GM23338 (cell line): Measurements from ENCODE around the gene SEMA5A. TPM values are rescaled to one million over a fixed set of nuclear protein-coding genes. Genes with fewer than 3 reads are reported as not detected.

ENCODE experiments used
- ATAC-seq: fragments of 200-7000 bp; cut with Tn5 transposase; 3 replicates; pipeline ENCODE4 v1.9.1; 2020
- DNase-seq: peaks from one replicate; pipeline ENCODE4 v3.0.0-alpha.2; 2015; ENCODE audit warnings: low spot score
- H2AFZ ChIP-seq: fragments of 200-600 bp; sonication (generic); 2 replicates; pipeline ENCODE4 v1.8.0; 2016; ENCODE audit warnings: antibody characterized with exemption, mild to moderate bottlenecking, moderate library complexity
- H3F3A ChIP-seq: fragments of 200-600 bp; sonication (generic); replicated peaks from 2 replicates; pipeline ENCODE4 v1.8.0; 2017; ENCODE audit warnings: antibody characterized with exemption, mixed run types, low read depth
- H3K27ac ChIP-seq: fragments of 200-600 bp; sonication (generic); 2 replicates; pipeline ENCODE4 v1.6.1; 2016; ENCODE audit warnings: low read depth
- H3K27me3 ChIP-seq: fragments of 200-600 bp; sonication (generic); 2 replicates; pipeline ENCODE4 v1.8.0; 2016; ENCODE audit warnings: mild to moderate bottlenecking, mixed run types, moderate library complexity; ENCODE audit not compliant: insufficient read depth
- H3K36me3 ChIP-seq: fragments of 200-600 bp; sonication (generic); 2 replicates; pipeline ENCODE4 v1.8.0; 2016; ENCODE audit warnings: mild to moderate bottlenecking; ENCODE audit not compliant: insufficient read depth
- H3K4me1 ChIP-seq: fragments of 200-600 bp; sonication (generic); 2 replicates; pipeline ENCODE4 v1.8.0; 2016; ENCODE audit warnings: mild to moderate bottlenecking, moderate library complexity; ENCODE audit not compliant: insufficient read depth
- H3K4me2 ChIP-seq: fragments of 200-600 bp; sonication (generic); 2 replicates; pipeline ENCODE4 v1.7.1; 2017; ENCODE audit warnings: mixed run types
- H3K4me3 ChIP-seq: fragments of 200-600 bp; sonication (generic); 2 replicates; pipeline ENCODE4 v1.6.1; 2016; ENCODE audit warnings: mixed run types
- H3K79me2 ChIP-seq: fragments of 200-600 bp; sonication (generic); replicated peaks from 2 replicates; pipeline ENCODE4 v1.8.0; 2017; ENCODE audit warnings: mild to moderate bottlenecking; ENCODE audit not compliant: insufficient read depth
- H3K9me2 ChIP-seq: fragments of 200-600 bp; sonication (generic); 2 replicates; pipeline ENCODE4 v1.8.0; 2017; ENCODE audit not compliant: insufficient read depth
- H4K20me1 ChIP-seq: fragments of 200-600 bp; sonication (generic); replicated peaks from 2 replicates; pipeline ENCODE4 v1.8.0; 2017; ENCODE audit warnings: mild to moderate bottlenecking; ENCODE audit not compliant: insufficient read depth
- H3K27ac Mint-ChIP-seq: 2 replicates; pipeline ENCODE4 v1.8.0; 2020; ENCODE audit warnings: inconsistent platforms, mild to moderate bottlenecking, moderate library complexity, mixed read lengths
- H3K27me3 Mint-ChIP-seq: 3 replicates; pipeline ENCODE4 v1.8.0; 2022; ENCODE audit warnings: low read depth, mild to moderate bottlenecking, moderate library complexity, mixed read lengths, inconsistent platforms; ENCODE audit not compliant: insufficient read depth, poor library complexity
- H3K36me3 Mint-ChIP-seq: 3 replicates; pipeline ENCODE4 v1.8.0; 2021; ENCODE audit warnings: low read depth, mild to moderate bottlenecking, inconsistent platforms, moderate library complexity, mixed read lengths
- H3K4me1 Mint-ChIP-seq: 3 replicates; pipeline ENCODE4 v1.8.0; 2020; ENCODE audit warnings: mild to moderate bottlenecking, inconsistent platforms, mixed read lengths
- H3K4me3 Mint-ChIP-seq: 3 replicates; pipeline ENCODE4 v1.8.0; 2021; ENCODE audit warnings: moderate library complexity, mild to moderate bottlenecking, inconsistent platforms, mixed read lengths
- H3K9me3 Mint-ChIP-seq: 3 replicates; pipeline ENCODE4 v1.8.0; 2020; ENCODE audit warnings: moderate library complexity, mild to moderate bottlenecking, inconsistent platforms, mixed read lengths
- CREB1 ChIP-seq: fragments of 250-450 bp; sonication (Bioruptor Pico); IDR thresholded peaks from 2 replicates; pipeline ENCODE4 v1.5.0; 2020; ENCODE audit warnings: low read depth, mild to moderate bottlenecking, moderate library complexity
- EZH2 ChIP-seq: fragments of 200-600 bp; sonication (generic); IDR thresholded peaks from one replicate; pipeline ENCODE4 v1.8.0; 2017; ENCODE audit warnings: antibody characterized with exemption, mild to moderate bottlenecking, low read depth; ENCODE audit not compliant: unreplicated experiment
- EZH2phosphoT487 ChIP-seq: fragments of 200-600 bp; sonication (generic); IDR thresholded peaks from one replicate; pipeline ENCODE4 v1.8.1; 2018; ENCODE audit warnings: antibody characterized with exemption; ENCODE audit not compliant: unreplicated experiment
- NANOG ChIP-seq: IDR thresholded peaks from 2 replicates; pipeline ENCODE4 v1.6.1; 2016; ENCODE audit warnings: antibody characterized with exemption, borderline replicate concordance
- POLR2AphosphoS5 ChIP-seq: IDR thresholded peaks from 2 replicates; pipeline ENCODE4 v1.6.1; 2016; ENCODE audit warnings: antibody characterized with exemption, low read depth
- STAT1 ChIP-seq: IDR thresholded peaks from one replicate; pipeline ENCODE4 v1.6.1; 2016; ENCODE audit warnings: antibody characterized with exemption; ENCODE audit not compliant: unreplicated experiment
- ZNF114 ChIP-seq: fragments of 250-450 bp; sonication (Bioruptor Pico); IDR thresholded peaks from 2 replicates; pipeline ENCODE4 v1.5.0; 2020; ENCODE audit warnings: mild to moderate bottlenecking, moderate library complexity
- ZNF331 ChIP-seq: fragments of 250-450 bp; sonication (Bioruptor Pico); IDR thresholded peaks from 2 replicates; pipeline ENCODE4 v1.5.0; 2020; ENCODE audit warnings: low read depth, mild to moderate bottlenecking, moderate library complexity
- polyA plus RNA-seq: library from polyadenylated mRNA; unstranded; fragments of >200 nt; fragmentation: Nextera tagmentation; extraction: Ambion mirVana; gene quantifications from 2 replicates; pipeline ENCODE4 v1.2.1, GENCODE V29; 2016
- total RNA-seq: library from RNA; depleted of rRNA; stranded (reverse); fragments of >200 nt; shearing (Covaris generic); gene quantifications from 2 replicates; pipeline ENCODE4 v1.2.3, GENCODE V29; 2014
- TF ChIP-seq, protein P1 (sequence below): IDR thresholded peaks from one replicate; pipeline ENCODE4 v1.6.1; 2018; ENCODE audit warnings: antibody characterized with exemption; ENCODE audit not compliant: unreplicated experiment
- TF ChIP-seq, protein P2 (sequence below), 2 experiments: fragments of 200-600 bp in 1 of 2; sonication (generic) in 1 of 2; conservative IDR thresholded peaks; 2 replicates each; pipeline versions ENCODE4 v1.5.1 to v1.6.1; 2016 to 2017; ENCODE audit warnings: antibody characterized with exemption in 2 of 2, low read depth in 2 of 2, mild to moderate bottlenecking in 2 of 2, moderate library complexity in 1 of 2
- TF ChIP-seq, protein P3 (sequence below): IDR thresholded peaks from 2 replicates; pipeline ENCODE4 v1.6.1; 2016; ENCODE audit warnings: antibody characterized with exemption

Gene SEMA5A
- total and polyA plus RNA-seq, 2 experiments from 2014 or later = 2.1 to 8.1 TPM

DNA sequence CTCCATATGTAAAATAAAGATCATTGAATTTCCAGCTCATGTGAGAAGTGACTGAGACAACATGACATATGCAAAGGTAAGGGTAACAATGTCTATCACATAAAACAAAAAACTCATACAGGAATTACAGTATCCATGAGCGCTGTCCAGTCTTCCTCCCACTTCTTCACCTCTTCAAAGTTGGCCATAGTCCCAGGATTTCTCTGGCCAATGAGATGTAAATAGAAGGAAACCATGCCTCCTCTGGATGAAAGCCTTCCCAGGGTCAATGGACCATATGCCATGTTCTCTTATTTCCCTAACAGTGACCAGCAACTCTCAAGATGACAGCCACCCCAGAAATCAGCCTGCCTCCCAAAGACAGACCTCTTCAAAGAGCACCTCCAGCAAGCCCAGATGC lies 75.5 kb downstream of the SEMA5A start (continued):
- TF ChIP-seq ZNF114 (CRISPR knock-in tag) (no peak), NANOG (no peak), EZH2 (no peak), EZH2phosphoT487 (no peak), ZNF331 (no peak), POLR2AphosphoS5 (no peak)
- TF ChIP-seq, protein P1, sequence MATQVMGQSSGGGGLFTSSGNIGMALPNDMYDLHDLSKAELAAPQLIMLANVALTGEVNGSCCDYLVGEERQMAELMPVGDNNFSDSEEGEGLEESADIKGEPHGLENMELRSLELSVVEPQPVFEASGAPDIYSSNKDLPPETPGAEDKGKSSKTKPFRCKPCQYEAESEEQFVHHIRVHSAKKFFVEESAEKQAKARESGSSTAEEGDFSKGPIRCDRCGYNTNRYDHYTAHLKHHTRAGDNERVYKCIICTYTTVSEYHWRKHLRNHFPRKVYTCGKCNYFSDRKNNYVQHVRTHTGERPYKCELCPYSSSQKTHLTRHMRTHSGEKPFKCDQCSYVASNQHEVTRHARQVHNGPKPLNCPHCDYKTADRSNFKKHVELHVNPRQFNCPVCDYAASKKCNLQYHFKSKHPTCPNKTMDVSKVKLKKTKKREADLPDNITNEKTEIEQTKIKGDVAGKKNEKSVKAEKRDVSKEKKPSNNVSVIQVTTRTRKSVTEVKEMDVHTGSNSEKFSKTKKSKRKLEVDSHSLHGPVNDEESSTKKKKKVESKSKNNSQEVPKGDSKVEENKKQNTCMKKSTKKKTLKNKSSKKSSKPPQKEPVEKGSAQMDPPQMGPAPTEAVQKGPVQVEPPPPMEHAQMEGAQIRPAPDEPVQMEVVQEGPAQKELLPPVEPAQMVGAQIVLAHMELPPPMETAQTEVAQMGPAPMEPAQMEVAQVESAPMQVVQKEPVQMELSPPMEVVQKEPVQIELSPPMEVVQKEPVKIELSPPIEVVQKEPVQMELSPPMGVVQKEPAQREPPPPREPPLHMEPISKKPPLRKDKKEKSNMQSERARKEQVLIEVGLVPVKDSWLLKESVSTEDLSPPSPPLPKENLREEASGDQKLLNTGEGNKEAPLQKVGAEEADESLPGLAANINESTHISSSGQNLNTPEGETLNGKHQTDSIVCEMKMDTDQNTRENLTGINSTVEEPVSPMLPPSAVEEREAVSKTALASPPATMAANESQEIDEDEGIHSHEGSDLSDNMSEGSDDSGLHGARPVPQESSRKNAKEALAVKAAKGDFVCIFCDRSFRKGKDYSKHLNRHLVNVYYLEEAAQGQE = no peak
- TF ChIP-seq, protein P2, sequence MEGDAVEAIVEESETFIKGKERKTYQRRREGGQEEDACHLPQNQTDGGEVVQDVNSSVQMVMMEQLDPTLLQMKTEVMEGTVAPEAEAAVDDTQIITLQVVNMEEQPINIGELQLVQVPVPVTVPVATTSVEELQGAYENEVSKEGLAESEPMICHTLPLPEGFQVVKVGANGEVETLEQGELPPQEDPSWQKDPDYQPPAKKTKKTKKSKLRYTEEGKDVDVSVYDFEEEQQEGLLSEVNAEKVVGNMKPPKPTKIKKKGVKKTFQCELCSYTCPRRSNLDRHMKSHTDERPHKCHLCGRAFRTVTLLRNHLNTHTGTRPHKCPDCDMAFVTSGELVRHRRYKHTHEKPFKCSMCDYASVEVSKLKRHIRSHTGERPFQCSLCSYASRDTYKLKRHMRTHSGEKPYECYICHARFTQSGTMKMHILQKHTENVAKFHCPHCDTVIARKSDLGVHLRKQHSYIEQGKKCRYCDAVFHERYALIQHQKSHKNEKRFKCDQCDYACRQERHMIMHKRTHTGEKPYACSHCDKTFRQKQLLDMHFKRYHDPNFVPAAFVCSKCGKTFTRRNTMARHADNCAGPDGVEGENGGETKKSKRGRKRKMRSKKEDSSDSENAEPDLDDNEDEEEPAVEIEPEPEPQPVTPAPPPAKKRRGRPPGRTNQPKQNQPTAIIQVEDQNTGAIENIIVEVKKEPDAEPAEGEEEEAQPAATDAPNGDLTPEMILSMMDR (conservative IDR thresholded peaks at IDR 0.05; ENCODE audit: low read depth in 2 of 2) = no peak

DNA sequence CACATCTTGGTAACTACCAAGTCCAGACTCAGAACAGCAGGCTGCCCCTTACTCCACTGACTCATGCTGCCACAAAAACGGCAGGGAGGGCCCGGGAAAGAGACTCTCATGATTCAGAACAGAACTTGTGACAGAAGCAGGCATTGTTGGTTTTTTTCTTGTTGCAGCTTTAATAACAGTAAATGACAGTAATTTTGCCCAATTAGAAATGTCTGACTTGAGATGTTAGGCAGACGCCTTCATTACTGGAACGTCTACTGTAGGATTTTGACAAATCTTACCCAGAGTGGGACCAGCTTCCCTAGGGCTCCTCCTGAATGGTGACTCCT lies 77.9 kb downstream of the SEMA5A start:
- Histone ChIP-seq H3K27ac (no peak overlapping the region), H3K36me3 (no peaks in the 10 kb centered on the region), H3F3A (no peaks in the 10 kb centered on the region), H3K9me2 (0 out of 2 replicates have a peak, but pooled peaks cover 6% of the 10 kb centered on the region), H3K4me2 (no peak overlapping the region), H2AFZ (no peak overlapping the region), H3K4me3 (no peak overlapping the region), H3K79me2 (no peaks in the 10 kb centered on the region), H4K20me1 (no peaks in the 10 kb centered on the region), H3K27me3 (no peaks in the 10 kb centered on the region), H3K4me1 (no peaks in the 10 kb centered on the region; the same call in 1 of the 2 replicates)
- Mint-ChIP-seq H3K9me3 (no peaks in the 10 kb centered on the region), H3K4me3 (no peak overlapping the region), H3K4me1 (no peaks in the 10 kb centered on the region), H3K36me3 (no peaks in the 10 kb centered on the region), H3K27me3 (no peaks in the 10 kb centered on the region), H3K27ac (no peak overlapping the region)
- DNase-seq = no peak
- ATAC-seq = no peak
- TF ChIP-seq, protein P1 = no peak
- TF ChIP-seq EZH2 (no peak), ZNF331 (no peak), STAT1 (no peak), POLR2AphosphoS5 (no peak), EZH2phosphoT487 (no peak), CREB1 (CRISPR knock-in tag) (no peak), NANOG (no peak)
- TF ChIP-seq, protein P3, sequence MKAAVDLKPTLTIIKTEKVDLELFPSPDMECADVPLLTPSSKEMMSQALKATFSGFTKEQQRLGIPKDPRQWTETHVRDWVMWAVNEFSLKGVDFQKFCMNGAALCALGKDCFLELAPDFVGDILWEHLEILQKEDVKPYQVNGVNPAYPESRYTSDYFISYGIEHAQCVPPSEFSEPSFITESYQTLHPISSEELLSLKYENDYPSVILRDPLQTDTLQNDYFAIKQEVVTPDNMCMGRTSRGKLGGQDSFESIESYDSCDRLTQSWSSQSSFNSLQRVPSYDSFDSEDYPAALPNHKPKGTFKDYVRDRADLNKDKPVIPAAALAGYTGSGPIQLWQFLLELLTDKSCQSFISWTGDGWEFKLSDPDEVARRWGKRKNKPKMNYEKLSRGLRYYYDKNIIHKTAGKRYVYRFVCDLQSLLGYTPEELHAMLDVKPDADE = no peak
- TF ChIP-seq, protein P2 (conservative IDR thresholded peaks at IDR 0.05; ENCODE audit: low read depth in 2 of 2) = no peak
